GM19438 (cell line): Measurements from ENCODE around the gene C16orf92.

Experiments used
- ATAC-seq: cut with Tn5 transposase; IDR thresholded peaks from one replicate; pipeline ENCODE4 v1.9.1; 2021; ENCODE audit warnings: low read depth; ENCODE audit not compliant: unreplicated experiment

The C16orf92 gene

DNA sequence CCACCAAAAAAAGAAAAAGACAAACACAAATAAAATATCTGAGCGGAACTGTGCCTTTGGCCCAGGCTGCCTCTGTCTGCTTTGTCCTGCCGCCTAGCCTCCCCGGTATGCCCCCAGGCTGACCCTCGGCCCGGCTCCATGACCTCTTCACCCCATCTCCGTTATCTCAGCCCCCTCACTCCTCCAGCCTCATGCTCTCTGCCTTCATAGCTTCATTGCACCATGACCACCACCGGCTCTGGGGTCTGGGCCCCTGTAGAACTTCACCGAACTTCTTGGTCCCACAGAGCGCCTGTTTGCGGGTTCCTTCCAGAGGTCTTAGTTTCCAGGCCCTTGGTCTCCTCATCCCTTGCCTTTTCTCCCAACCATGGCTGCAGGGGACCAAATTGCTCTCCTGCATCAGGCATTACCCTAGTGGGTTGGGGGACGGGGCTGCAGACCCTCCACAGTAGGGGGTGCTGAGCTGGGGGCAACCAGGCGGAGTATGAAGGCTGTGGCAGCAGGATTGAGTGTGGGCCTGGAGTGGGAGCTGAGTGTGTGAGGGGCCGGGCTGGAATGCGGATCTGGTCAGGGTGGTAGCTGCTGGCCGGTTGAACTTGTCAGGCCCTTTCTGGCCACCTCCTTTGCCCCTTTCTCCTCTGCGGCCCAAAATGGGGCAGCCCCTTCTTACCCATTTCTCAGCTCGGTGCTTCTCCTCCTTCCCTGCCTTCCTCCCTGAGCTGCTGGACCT is 34.5 kb upstream of the C16orf92 start:
- ATAC-seq = no peak

DNA sequence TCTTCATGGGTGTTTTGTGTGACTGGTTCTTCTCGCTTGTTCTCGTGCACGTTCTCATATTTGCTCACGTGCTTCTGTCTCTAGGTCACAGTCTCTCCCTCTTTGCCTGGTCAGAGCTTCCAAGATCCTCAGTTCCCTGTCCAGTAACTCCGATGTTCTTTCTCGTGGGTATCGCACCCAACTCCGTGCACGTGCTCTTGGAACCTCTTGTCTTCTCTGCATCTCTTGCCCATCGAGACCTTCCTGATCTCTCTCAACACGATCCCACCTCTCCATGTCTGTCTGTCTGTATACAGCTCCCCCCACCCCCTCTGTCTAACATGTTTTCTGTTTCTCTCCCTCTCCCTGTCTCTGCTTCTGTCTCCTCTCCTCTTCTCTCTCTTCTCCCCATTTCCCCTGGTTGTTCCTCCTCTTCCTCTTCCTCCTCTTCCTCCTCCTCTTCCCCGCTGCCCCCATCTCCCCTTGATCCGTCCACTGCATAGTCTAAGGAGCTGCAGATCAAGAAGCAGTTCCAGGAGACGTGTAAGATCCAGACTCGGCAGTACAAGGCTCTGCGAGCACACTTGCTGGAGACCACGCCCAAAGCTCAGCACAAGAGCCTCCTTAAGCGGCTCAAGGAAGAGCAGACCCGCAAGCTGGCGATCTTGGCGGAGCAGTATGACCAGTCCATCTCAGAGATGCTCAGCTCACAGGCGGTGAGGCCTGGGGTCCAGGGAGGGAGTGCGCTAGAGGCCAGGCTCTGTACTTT is 33.7 kb upstream of the C16orf92 start:
- ATAC-seq = no peak

DNA sequence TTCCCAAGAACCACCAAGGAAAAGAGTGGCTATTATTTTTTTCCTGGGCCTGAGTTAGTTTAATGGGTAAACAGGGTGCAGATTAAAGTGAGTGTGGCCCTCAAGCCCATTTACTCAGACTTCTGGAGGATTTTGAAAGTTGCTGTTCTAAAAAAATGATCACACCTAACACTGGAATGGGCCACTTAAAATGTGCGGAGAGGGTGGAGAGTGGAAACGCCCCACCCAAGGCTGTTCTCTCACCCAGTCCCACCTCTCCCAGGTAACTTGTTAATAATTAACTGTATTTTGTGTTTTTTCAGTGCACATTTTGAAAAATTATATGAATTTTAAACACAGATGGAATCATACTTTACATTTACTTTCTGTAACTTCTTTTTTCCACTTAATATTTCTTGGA is 33.0 kb upstream of the C16orf92 start:
- no peak for ATAC-seq

DNA sequence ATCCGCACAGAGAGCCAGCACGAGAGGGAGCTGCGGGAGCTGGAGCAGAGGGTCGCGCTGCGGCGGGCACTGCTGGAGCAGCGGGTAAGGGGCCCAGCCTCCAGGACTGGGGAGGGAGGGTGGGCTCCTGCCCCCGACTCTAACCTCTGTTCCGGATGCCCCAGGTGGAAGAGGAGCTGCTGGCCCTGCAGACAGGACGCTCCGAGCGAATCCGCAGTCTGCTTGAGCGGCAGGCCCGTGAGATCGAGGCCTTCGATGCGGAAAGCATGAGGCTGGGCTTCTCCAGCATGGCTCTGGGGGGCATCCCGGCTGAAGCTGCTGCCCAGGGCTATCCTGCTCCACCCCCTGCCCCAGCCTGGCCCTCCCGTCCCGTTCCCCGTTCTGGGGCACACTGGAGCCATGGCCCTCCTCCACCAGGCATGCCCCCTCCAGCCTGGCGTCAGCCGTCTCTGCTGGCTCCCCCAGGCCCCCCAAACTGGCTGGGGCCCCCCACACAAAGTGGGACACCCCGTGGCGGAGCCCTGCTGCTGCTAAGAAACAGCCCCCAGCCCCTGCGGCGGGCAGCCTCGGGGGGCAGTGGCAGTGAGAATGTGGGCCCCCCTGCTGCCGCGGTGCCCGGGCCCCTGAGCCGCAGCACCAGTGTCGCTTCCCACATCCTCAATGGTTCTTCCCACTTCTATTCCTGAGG is 32.0 kb upstream of the C16orf92 start:
- no peak for ATAC-seq

DNA sequence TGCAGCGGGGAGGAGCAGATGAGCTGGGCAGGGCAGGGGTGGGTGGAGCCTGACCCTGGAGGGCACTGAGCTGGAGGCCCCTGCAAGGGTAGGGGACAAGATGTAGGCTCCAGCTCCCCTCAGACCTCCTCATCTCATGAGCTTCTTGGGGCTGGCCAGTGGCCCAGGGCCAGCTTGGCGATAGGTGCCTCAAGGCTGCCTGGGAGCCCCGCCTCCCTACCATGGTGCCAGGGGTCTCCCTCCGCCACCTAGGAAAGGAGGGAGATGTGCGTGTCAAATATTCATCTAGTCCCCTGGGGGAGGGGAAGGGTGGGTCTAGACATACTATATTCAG is 31.5 kb upstream of the C16orf92 start:
- ATAC-seq = no peak

DNA sequence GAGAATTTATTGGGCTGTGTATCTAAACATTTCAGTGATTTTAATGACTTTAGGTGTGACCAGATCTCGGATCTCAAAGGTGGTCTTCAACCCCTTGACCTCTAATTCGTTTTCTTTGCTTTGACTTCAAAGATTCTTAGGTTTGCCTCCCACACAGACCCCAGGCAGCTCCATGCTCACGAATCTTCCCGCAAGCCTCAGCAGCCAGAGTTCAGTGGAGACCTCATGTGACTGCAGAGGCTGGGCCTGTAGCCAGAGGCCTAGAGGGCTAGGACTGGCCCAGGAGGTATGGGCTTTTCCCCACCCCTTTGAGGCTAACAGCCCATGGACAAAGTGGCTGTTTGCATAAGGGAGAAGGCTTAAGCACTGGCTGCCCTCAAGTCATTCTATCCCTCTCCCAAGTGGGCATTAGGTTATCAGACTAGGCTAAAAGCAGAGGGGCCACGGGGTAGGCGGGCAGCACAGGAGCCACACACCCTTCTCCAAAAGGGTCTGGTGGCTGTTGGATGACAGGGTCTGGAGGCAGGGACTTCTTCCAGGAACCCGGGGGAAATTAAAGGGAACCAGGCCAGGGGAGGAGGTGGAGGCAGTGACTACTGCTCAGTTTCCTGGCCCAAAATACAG is 30.5 kb upstream of the C16orf92 start:
- ATAC-seq = no peak

DNA sequence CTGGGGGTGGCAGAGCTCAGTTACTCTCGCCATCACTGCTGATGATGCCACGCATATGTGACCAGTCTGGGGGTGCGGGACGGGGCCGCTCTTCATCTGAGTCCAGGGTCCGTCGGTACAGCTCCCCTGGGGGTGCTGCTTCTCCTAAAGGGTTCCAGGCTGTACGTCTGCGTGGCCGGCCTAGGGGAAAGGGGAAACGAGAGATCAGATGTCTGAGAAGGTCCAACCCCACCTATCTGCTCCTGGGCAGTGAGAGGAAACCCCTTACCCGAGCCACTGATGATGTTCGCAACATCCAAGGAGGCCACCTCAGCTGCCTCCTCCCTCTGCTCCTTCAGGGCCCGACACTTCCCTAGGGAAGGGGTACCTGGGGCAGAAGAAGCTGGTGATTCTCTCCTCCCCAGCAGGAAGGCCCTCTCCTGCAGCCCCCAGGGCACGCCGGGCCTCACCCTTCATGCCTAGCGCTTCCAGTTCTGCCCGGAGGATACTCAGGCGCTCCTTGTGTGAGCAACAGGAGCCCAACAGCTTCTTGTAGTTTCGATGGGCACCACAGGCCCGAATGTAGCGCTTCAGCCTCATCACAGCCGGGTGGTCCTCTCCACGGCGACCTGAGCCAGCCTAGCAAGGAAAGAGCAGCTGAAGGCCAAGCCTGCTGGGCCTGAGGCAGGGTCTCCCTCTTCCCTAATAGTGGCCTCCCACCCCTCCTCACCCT is 29.7 kb upstream of the C16orf92 start:
- no peak for ATAC-seq

DNA sequence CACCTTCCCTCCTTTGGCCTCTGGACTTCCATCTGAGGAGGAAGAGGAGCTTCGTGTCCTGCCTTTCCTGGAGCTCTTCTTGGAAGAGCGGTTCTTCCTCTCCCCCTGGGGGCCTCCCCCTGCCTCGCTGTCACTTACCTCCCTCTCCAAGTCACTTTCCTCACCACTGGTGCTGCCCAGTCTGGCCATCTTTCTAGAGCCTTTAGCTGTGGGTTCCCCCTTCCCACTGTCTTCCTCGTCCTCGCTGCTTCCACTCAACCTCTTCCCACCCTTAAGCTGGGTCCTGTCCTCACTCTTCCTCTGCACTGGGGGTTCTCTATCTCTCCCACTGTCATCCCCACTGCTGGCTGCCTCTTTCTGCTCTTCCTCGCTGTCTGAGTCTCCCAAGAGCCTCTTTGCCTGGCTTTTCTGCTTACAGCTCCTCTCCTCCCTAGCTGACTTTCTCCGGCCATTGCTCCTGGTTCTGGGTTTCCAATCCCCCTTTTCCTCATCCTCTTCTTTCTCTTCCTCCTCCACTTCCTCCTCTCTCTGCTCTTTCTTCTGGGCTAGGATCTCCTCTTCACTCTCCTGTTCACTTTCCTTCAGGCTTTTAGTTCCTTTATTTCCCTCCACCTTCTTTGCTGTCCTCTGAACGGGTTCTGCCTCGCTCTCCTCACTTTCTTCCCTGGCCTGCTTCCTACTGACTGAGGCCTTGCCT is 28.9 kb upstream of the C16orf92 start:
- ATAC-seq = no peak

DNA sequence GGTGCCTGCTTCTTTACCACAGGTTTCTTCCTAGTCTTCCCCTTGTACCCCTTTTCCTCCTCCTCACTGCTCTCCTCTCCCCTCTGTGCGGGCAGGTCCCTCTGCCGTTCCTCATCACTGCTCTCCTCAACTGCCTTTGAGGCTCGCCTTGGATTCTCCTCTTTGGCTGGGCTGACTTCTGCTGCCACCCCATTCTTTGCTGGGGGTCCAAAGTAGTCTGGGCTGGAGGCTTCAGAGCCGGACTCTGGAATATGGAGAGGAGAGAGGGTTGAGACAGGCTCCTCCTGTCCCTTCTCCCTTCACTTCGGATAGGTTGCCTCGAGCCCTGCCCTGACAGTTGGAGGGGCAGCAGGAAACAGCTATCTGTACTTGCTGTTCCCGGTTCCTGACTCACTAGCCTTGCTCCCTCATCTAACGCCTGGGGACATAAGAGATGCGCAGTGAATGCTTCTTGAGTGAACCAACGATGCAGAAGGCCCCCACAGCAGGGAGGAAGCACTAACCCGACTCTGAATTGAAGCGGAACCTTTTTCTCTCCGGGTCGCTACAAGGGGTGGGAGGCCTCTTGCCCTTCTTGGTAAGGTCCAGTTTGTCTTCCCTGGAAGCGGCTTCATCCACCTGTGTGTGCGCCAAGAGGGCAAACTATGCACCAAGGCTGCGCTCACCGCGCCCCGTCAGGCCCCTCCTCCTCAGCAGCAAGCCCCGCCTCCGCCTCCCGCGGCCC is 28.2 kb upstream of the C16orf92 start:
- ATAC-seq = no peak

DNA sequence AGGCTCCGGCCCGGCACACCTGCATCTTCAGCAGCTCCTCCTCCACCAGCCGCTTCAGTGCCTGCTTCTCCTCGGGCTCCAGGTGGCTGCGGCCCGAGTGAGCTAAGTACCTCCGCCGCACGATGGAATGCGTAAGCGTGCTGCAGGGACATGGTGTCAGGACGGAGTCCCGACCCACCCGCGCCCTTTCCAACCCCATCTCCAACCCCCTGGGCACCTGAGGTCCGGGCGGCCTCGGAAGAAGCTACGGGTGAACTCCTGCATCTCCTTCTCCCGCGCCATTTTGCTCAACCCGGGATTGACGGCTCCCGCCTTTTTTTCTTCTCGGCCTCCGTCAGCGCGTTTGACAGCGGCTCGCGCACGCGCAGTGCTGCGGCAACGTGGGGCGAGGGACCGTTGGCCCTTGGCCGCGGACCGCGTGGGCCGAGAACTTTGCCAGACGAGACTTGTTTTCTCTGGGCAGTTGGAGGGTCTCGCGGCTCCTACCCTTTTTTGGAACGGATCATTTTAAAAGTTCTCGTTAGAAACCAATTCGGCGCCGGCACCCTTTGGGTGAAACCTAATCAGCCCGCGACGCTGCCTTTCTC is 27.6 kb upstream of the C16orf92 start, which contains the start of gene HIRIP3:
HIRIP3 (minus strand) TSS at position 294 of the 587 bp plus-strand sequence; CDS start at position 282, 12 bp downstream.
- ATAC-seq = peak; percentile 59

DNA sequence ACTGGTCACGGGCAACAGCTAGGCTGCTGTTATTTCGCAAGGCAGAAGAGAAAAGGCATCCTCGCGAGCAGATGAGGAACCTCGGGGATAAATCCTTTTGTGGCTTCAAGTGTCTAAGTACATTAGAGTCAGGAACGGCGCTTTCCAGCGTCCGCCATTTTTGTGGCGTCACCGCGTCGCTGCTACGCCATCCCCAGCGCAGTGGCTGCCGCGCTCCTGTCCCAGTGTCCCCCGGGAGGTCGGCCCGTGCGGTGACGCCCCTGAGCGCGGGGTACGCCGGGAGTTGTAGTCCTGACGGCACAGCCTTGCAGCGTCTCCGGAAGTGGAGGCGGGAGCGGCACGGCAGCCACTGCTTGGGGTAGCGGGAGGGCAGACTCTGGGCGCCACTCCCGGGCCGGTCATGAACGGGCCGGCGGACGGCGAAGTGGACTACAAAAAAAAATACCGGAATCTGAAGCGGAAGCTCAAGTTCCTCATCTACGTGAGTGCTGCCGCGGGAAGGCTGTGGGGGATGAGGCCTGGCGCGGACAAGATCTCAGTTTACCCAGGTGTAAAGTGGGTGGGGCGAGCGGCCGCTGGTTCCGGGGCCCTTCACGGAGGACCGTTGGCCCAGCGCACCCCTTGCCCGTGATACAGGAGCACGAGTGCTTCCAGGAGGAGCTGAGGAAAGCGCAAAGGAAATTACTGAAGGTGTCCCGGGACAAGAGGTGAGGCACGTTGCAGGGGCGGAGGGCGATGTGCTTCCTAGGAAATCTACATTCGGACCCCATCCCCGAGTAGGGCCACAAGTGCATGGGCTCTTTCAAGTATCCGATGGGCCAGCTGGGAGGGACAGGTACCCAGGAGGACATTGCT is 26.9 kb upstream of the C16orf92 start, which contains the start of gene INO80E:
INO80E (plus strand) TSS at position 331 of the 855 bp plus-strand sequence; CDS start at position 401, 70 bp downstream.
- ATAC-seq = peak; percentile 91

DNA sequence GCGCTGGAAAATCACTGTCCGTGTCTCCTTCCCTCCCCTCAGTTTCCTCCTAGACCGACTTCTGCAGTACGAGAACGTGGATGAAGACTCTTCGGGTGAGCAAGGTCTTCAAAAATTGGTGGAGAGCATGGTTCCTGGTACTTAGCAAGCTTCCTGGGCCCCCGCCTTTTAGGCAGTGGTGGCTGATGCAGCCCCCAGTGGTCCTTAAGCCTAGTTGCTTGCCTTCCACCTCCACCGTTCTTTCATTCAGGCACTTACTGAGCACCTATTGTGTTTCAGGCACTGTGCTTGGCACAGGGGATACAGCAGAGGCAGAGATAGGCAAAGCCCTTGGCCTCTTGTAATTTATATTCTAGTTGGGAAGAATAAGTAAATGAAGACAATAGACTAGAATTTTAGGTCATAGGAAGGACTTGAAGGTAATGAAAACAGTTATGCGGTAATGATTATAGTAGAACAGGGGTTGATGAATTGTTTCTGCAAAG is 26.2 kb upstream of the C16orf92 start:
- no peak for ATAC-seq

DNA sequence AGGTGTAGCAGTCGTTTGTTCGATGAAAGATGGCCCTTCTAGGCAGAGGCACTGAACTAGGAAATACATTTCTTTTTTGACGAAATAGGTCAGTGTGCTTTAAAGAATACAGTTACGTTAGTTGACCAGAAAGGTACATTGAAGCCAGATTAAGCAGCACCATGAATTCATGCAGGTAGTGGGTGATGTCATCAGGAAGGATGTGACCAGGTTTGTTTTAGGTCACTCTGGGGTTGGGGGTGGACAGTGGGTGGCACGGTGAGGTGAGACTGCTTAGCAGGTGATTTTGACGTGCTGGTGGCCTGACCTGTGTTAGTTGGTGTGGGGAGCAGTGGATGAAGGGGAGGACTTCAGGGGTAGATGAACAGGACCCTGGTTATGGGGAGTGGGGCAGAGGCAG is 23.4 kb upstream of the C16orf92 start:
- no peak for ATAC-seq

DNA sequence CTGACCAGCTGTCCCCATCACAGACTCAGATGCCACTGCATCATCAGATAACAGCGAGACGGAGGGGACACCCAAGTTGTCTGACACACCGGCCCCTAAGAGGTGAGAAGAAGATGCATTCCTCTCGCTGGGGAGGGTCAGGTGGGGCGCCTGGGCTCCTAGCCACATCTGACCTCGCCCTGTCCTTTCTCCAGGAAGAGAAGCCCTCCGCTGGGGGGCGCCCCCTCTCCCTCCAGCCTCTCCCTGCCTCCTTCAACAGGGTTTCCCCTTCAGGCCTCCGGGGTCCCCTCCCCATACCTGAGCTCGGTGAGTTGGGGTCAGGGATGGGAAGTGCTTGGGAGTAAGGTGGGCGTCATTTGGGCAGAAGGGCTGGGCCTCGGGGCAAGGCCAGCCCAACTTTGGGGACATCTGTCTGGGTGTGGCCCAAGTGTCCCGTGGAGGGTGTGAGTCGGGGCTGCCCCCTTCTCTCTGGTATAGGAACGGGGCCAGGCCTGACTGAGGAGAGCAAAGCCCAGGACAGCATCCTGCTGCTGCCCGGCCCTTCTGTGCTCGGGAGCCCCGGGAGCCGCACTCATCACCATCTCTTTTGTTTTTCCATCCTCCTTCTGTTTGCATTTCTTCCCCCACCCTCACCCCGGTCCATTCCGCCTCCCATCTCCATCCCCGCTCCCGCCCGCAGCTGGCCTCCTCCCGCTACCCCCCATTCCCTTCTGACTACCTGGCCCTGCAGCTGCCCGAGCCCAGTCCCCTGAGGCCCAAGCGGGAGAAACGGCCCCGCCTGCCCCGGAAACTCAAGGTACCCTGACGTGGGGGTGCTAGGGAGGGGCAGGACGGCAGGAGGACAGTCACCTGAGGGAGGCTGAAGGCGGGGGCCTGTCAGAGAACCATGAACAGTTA is 22.0 kb upstream of the C16orf92 start:
- no peak for ATAC-seq

DNA sequence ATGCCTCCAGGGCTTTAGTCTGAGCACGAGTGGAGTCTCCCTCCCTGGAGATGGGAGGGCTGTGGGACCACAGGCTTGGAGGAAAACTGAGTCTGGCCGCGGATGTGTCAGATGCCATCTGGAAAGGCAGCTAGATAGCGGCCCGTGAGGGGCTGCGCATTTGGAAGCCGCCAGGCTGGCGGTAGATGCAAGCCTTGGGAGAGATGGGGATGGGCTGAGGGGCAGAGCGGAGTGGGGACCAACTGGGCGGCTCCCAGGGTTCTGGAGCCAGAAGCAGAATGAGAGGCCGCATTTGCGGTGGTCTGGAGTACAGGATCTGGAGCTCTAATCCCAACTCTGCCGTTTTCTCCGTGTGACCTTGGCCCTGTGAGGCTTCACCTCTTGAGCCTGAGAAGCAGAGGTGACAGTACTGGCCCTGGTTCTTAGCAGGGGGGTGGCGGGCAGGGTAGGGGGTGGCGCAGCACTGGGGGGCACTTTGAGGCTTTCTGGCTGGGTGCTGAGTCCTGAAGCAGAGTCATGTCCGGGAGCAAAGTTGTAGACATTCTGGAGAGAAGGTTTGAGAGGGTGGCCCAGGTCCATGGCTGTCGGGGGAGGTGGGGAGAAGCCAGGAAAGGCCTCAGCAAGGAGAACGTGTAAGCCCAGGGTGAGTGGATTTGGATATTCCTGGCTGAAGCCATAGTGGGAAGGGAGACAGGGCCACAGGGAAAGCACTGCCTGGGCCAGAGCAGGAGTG is 20.2 kb upstream of the C16orf92 start:
- ATAC-seq = no peak
